WTC11 (cell line): ENCODE measurements around the gene MYBPC1. TPM values are rescaled to one million over a fixed set of nuclear protein-coding genes. Genes with fewer than 3 reads are reported as not detected.

Experiments used
- ATAC-seq: fragments of 200-7000 bp; cut with Tn5 transposase; 2 replicates; pipeline ENCODE4 v1.10.0; 2021; ENCODE audit warnings: mild to moderate bottlenecking, moderate library complexity
- CTCF ChIA-PET: fragments of 300-600 bp; sonication (Branson Sonifier 250); formaldehyde crosslinking; loops from one replicate; lab custom pipeline; 2021; ENCODE audit warnings: antibody characterized with exemption; lab: Charles Lee
- POLR2A ChIA-PET: fragments of 350-600 bp; sonication (Branson Sonifier 250); formaldehyde crosslinking; loops from one replicate; lab custom pipeline; 2021; ENCODE audit warnings: antibody characterized with exemption; lab: Charles Lee
- DNase-seq: peaks from one replicate; pipeline ENCODE4 v3.0.0; 2021; ENCODE audit warnings: low spot score
- H3K27ac Mint-ChIP-seq: 2 replicates; pipeline ENCODE4 v1.8.0; 2021; ENCODE audit warnings: mixed read lengths
- H3K27me3 Mint-ChIP-seq: 2 replicates; pipeline ENCODE4 v1.8.0; 2021; ENCODE audit warnings: low read depth, mild to moderate bottlenecking, moderate library complexity, mixed read lengths
- H3K36me3 Mint-ChIP-seq: 2 replicates; pipeline ENCODE4 v1.8.0; 2021; ENCODE audit warnings: mixed read lengths
- H3K4me1 Mint-ChIP-seq: 2 replicates; pipeline ENCODE4 v1.8.0; 2022; ENCODE audit warnings: mixed read lengths
- H3K4me3 Mint-ChIP-seq: 2 replicates; pipeline ENCODE4 v1.8.0; 2021; ENCODE audit warnings: mild to moderate bottlenecking, moderate library complexity, mixed read lengths
- H3K9me3 Mint-ChIP-seq: 2 replicates; pipeline ENCODE4 v1.8.0; 2021; ENCODE audit warnings: mixed read lengths
- FOXK1 ChIP-seq: sonication (generic); formaldehyde crosslinking; IDR thresholded peaks from 2 replicates; pipeline ENCODE4 v1.8.0; 2022; ENCODE audit warnings: mild to moderate bottlenecking, moderate library complexity, missing genetic modification reagents
- GTF2I ChIP-seq: fragments of 250-450 bp; sonication (Bioruptor Pico); conservative IDR thresholded peaks from 2 replicates; pipeline ENCODE4 v1.4.0; 2021; ENCODE audit warnings: mild to moderate bottlenecking
- HMGA2 ChIP-seq: fragments of 250-450 bp; sonication (Bioruptor Pico); IDR thresholded peaks from 2 replicates; pipeline ENCODE4 v1.4.0; 2021; ENCODE audit warnings: mild to moderate bottlenecking, moderate library complexity
- IRF2 ChIP-seq: sonication (generic); formaldehyde crosslinking; IDR thresholded peaks from 2 replicates; pipeline ENCODE4 v1.8.0; 2022; ENCODE audit warnings: low read depth, missing genetic modification reagents, borderline replicate concordance
- KAT7 ChIP-seq: sonication (generic); formaldehyde crosslinking; IDR thresholded peaks from 2 replicates; pipeline ENCODE4 v1.8.1; 2023; ENCODE audit warnings: missing genetic modification reagents, mild to moderate bottlenecking, borderline replicate concordance
- NFE2L1 ChIP-seq: sonication (generic); formaldehyde crosslinking; IDR thresholded peaks from 2 replicates; pipeline ENCODE4 v1.8.1; 2023; ENCODE audit warnings: missing genetic modification reagents
- NFYB ChIP-seq: sonication (generic); formaldehyde crosslinking; conservative IDR thresholded peaks from 2 replicates; pipeline ENCODE4 v1.8.0; 2022; ENCODE audit warnings: low read depth, missing genetic modification reagents
- NR1H2 ChIP-seq: sonication (generic); formaldehyde crosslinking; IDR thresholded peaks from 2 replicates; pipeline ENCODE4 v1.9.0; 2021; ENCODE audit warnings: mild to moderate bottlenecking, moderate library complexity, missing genetic modification reagents
- OVOL2 ChIP-seq: fragments of 250-450 bp; sonication (Bioruptor Pico); IDR thresholded peaks from 2 replicates; pipeline ENCODE4 v1.9.0; 2021; ENCODE audit warnings: mild to moderate bottlenecking, borderline replicate concordance
- SMAD3 ChIP-seq: sonication (generic); formaldehyde crosslinking; IDR thresholded peaks from 2 replicates; pipeline ENCODE4 v1.8.0; 2022; ENCODE audit warnings: missing genetic modification reagents, mild to moderate bottlenecking, borderline replicate concordance
- SOX15 ChIP-seq: fragments of 250-450 bp; sonication (Bioruptor Pico); IDR thresholded peaks from 2 replicates; pipeline ENCODE4 v1.9.0; 2021; ENCODE audit warnings: mild to moderate bottlenecking
- ZNF138 ChIP-seq: sonication (generic); formaldehyde crosslinking; conservative IDR thresholded peaks from 2 replicates; pipeline ENCODE4 v1.8.1; 2022; ENCODE audit warnings: mild to moderate bottlenecking, moderate library complexity, missing genetic modification reagents
- ZNF416 ChIP-seq: fragments of 250-450 bp; sonication (Bioruptor Pico); IDR thresholded peaks from 2 replicates; pipeline ENCODE4 v1.9.0; 2021; ENCODE audit warnings: mild to moderate bottlenecking, inconsistent platforms
- total RNA-seq: library from RNA; stranded (reverse); gene quantifications from 3 replicates; pipeline ENCODE4 v1.2.3, GENCODE V29; 2021
- TF ChIP-seq, protein P1 (sequence below): sonication (generic); formaldehyde crosslinking; IDR thresholded peaks from 2 replicates; pipeline ENCODE4 v1.8.1; 2023; ENCODE audit warnings: mild to moderate bottlenecking, missing genetic modification reagents, borderline replicate concordance
- TF ChIP-seq, protein P2 (sequence below): sonication (generic); formaldehyde crosslinking; conservative IDR thresholded peaks from 2 replicates; pipeline ENCODE4 v1.8.1; 2023; ENCODE audit warnings: mild to moderate bottlenecking, low read depth, missing genetic modification reagents, moderate library complexity
- TF ChIP-seq, protein P3 (sequence below): sonication (generic); formaldehyde crosslinking; conservative IDR thresholded peaks from 2 replicates; pipeline ENCODE4 v1.8.1; 2022; ENCODE audit warnings: mild to moderate bottlenecking, missing genetic modification reagents
- TF ChIP-seq, protein P4 (sequence below): sonication (generic); formaldehyde crosslinking; IDR thresholded peaks from 2 replicates; pipeline ENCODE4 v1.8.1; 2022; ENCODE audit warnings: low read depth, mild to moderate bottlenecking, moderate library complexity, missing genetic modification reagents, borderline replicate concordance

MYBPC1 gene
- total RNA-seq, 1 experiment from 2014 or later, result not detected

DNA sequence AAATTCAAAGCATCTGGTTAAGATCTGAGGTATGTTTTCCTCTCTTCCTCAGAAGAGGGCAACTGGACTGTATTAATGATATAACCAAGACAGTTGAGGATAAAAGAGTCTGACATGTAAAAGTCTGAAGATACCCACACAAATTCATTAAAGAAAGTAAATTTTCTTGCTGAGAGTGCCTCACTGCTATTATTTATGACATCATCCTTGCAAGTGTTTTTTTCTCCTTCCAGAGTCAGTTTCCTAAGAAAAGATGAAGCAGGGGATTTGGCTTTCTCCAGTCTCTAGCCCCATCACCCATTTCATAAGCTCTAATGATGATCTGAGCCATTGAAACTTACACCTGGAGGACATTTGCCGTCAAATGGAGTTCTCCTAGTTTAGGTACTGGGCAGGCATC is 21.0 kb upstream of the MYBPC1 start (continued):
- TF ChIP-seq NFYB (CRISPR knock-in tag) (no peak), KAT7 (no peak), ZNF138 (no peak), SOX15 (CRISPR knock-in tag) (no peak), ZNF416 (CRISPR knock-in tag) (no peak)

DNA sequence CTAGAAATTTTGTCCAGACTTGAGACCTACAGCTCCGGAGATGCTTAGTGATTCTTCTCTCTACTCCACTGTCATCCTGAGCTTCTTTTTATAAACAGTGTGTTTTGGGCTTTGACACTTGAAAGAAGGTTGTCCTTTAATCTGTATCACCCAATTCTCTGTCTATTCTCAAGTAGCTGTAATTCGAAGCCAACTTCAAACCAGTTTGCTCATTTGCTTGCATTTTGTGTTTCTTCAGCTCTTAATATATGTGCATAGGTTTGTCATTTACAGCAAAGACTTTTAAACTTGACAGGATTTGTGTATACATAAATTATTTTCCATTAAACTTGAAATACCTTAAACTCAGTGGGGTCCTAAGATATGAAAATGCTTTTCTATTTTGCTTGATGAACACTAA is 16.4 kb upstream of the MYBPC1 start:
- no peaks in the 10 kb centered on the region for H3K36me3 Mint-ChIP-seq
- peaks cover 4% of the 10 kb centered on the region; the same call in 1 of the 2 replicates for H3K9me3 Mint-ChIP-seq
- H3K4me3 Mint-ChIP-seq, result no peak overlapping the region
- TF ChIP-seq NR1H2 (no peak), NFE2L1 (CRISPR knock-in tag) (no peak), FOXK1 (CRISPR knock-in tag) (no peak), GTF2I (CRISPR knock-in tag) (no peak), HMGA2 (CRISPR knock-in tag) (no peak), IRF2 (CRISPR knock-in tag) (no peak), SMAD3 (CRISPR knock-in tag) (no peak), OVOL2 (CRISPR knock-in tag) (no peak)
- TF ChIP-seq, protein P1, sequence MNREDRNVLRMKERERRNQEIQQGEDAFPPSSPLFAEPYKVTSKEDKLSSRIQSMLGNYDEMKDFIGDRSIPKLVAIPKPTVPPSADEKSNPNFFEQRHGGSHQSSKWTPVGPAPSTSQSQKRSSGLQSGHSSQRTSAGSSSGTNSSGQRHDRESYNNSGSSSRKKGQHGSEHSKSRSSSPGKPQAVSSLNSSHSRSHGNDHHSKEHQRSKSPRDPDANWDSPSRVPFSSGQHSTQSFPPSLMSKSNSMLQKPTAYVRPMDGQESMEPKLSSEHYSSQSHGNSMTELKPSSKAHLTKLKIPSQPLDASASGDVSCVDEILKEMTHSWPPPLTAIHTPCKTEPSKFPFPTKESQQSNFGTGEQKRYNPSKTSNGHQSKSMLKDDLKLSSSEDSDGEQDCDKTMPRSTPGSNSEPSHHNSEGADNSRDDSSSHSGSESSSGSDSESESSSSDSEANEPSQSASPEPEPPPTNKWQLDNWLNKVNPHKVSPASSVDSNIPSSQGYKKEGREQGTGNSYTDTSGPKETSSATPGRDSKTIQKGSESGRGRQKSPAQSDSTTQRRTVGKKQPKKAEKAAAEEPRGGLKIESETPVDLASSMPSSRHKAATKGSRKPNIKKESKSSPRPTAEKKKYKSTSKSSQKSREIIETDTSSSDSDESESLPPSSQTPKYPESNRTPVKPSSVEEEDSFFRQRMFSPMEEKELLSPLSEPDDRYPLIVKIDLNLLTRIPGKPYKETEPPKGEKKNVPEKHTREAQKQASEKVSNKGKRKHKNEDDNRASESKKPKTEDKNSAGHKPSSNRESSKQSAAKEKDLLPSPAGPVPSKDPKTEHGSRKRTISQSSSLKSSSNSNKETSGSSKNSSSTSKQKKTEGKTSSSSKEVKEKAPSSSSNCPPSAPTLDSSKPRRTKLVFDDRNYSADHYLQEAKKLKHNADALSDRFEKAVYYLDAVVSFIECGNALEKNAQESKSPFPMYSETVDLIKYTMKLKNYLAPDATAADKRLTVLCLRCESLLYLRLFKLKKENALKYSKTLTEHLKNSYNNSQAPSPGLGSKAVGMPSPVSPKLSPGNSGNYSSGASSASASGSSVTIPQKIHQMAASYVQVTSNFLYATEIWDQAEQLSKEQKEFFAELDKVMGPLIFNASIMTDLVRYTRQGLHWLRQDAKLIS (CRISPR knock-in tag), result no peak
- TF ChIP-seq, protein P2, sequence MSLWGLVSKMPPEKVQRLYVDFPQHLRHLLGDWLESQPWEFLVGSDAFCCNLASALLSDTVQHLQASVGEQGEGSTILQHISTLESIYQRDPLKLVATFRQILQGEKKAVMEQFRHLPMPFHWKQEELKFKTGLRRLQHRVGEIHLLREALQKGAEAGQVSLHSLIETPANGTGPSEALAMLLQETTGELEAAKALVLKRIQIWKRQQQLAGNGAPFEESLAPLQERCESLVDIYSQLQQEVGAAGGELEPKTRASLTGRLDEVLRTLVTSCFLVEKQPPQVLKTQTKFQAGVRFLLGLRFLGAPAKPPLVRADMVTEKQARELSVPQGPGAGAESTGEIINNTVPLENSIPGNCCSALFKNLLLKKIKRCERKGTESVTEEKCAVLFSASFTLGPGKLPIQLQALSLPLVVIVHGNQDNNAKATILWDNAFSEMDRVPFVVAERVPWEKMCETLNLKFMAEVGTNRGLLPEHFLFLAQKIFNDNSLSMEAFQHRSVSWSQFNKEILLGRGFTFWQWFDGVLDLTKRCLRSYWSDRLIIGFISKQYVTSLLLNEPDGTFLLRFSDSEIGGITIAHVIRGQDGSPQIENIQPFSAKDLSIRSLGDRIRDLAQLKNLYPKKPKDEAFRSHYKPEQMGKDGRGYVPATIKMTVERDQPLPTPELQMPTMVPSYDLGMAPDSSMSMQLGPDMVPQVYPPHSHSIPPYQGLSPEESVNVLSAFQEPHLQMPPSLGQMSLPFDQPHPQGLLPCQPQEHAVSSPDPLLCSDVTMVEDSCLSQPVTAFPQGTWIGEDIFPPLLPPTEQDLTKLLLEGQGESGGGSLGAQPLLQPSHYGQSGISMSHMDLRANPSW (CRISPR knock-in tag), result no peak
- H3K27me3 Mint-ChIP-seq, result no peaks in the 10 kb centered on the region
- peaks cover 25% of the 10 kb centered on the region for H3K4me1 Mint-ChIP-seq
- CTCF ChIA-PET, result no interaction called here
- ATAC-seq (no peak), DNase-seq (no peak)
- POLR2A ChIA-PET, result no interaction called here
- no peak overlapping the region for H3K27ac Mint-ChIP-seq

DNA sequence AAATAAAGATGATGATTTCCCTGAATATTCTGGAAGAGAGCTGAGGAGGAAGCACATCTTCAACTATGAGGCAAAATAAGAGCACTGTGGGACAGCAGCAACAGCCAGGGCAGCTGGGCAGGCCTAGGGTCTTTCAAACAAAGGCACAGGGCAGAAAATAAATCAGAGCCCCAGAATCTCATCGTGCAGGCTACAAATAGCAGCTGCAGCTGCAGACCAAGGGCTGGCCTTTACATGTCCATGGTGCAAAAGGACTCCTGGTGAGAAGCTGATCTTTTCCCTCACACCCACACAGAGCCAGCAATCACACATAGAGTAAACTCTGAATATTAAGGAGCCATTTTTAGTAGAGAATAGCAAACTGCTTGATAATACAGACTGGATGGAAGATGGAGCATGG is 13.6 kb upstream of the MYBPC1 start:
- no peaks in the 10 kb centered on the region for H3K27me3 Mint-ChIP-seq
- H3K4me1 Mint-ChIP-seq, result peaks cover 25% of the 10 kb centered on the region
- peaks cover 4% of the 10 kb centered on the region; the same call in 1 of the 2 replicates for H3K9me3 Mint-ChIP-seq
- no peaks in the 10 kb centered on the region for H3K36me3 Mint-ChIP-seq
- no peak overlapping the region for H3K27ac Mint-ChIP-seq
- ATAC-seq, result peak; percentile 71
- ChIA-PET CTCF (interaction anchor here (0.7 kb wide), 1 partner anchor 178 kb away, joined by 3 read pairs; no protein-coding TSS in a partner anchor), POLR2A (no interaction called here)
- no peak for DNase-seq
- no peak overlapping the region for H3K4me3 Mint-ChIP-seq
- TF ChIP-seq, protein P3, sequence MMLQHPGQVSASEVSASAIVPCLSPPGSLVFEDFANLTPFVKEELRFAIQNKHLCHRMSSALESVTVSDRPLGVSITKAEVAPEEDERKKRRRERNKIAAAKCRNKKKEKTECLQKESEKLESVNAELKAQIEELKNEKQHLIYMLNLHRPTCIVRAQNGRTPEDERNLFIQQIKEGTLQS (CRISPR knock-in tag), result no peak
- no peak for TF ChIP-seq SMAD3 (CRISPR knock-in tag)
- TF ChIP-seq, protein P4, sequence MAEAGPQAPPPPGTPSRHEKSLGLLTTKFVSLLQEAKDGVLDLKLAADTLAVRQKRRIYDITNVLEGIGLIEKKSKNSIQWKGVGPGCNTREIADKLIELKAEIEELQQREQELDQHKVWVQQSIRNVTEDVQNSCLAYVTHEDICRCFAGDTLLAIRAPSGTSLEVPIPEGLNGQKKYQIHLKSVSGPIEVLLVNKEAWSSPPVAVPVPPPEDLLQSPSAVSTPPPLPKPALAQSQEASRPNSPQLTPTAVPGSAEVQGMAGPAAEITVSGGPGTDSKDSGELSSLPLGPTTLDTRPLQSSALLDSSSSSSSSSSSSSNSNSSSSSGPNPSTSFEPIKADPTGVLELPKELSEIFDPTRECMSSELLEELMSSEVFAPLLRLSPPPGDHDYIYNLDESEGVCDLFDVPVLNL (CRISPR knock-in tag), result no peak
